ENCODE measurements around the gene TARBP2. TPM values are rescaled to one million over a fixed set of nuclear protein-coding genes. Genes with fewer than 3 reads are reported as not detected.

Gene TARBP2
- total RNA-seq, 1 experiment from 2014 or later, result 82.0 TPM

GRCh38 chr12:53552361-53553327, 51.6 kb downstream of the TARBP2 start:
- Histone ChIP-seq H3K9me2 (replicated peaks; ENCODE audit: low read length) (no peaks in the 10 kb centered on the region), H2AFZ (ENCODE audit: low read length) (no peak overlapping the region), H3K27ac (ENCODE audit: low read length) (no peak overlapping the region), H4K20me1 (ENCODE audit: low read length) (no peaks in the 10 kb centered on the region), H3K79me2 (ENCODE audit: low read length) (no peaks in the 10 kb centered on the region), H3K4me2 (ENCODE audit: low read length) (no peak overlapping the region), H3K4me3 (ENCODE audit: low read length) (no peak overlapping the region), H3K27me3 (ENCODE audit: low read length) (no peaks in the 10 kb centered on the region), H3K4me1 (ENCODE audit: insufficient read depth, low read length) (peaks cover 16% of the 10 kb centered on the region), H3F3A (ENCODE audit: low read length, unreplicated experiment) (no peaks in the 10 kb centered on the region), H3K36me3 (ENCODE audit: low read depth, low read length) (no peaks in the 10 kb centered on the region; the same call in 1 of the 2 replicates), H3K9ac (ENCODE audit: low read length) (no peak overlapping the region), H3K9me3 (ENCODE audit: low read length) (no peaks in the 10 kb centered on the region)
- BruUV-seq (replicated peaks), result no TSS peak
- DNase-seq (no peak), ATAC-seq (no peak)
- ChIA-PET CTCF (interaction anchor here (0.6 kb wide), 2 partner anchors 14 to 75 kb away, joined by 3 read pairs; no protein-coding TSS in a partner anchor), POLR2A (ENCODE audit: unreplicated experiment) (no interaction called here)
- intact Hi-C loops (cut with micrococcal nuclease), result no loop called here
- TF ChIP-seq EZH2 (IDR thresholded peaks at IDR 0.05; ENCODE audit: low read length, unreplicated experiment), result no peak
- no peak for TF ChIP-seq EZH2phosphoT487 (IDR thresholded peaks at IDR 0.05; ENCODE audit: borderline replicate concordance, low read length)
- TF ChIP-seq CTCF (conservative IDR thresholded peaks at IDR 0.05; ENCODE audit: low read depth, low read length), result no peak

Other genes with a start within 250 kb of the TARBP2 start
- 31.6 and 37.3 TPM in 2 replicates for gene ESPL1, start 233.0 kb upstream of the TARBP2 start, total RNA-seq (2014; rRNA removed)
- 476 and 519 TPM in 2 replicates for gene PFDN5, start 205.7 kb upstream of the TARBP2 start, total RNA-seq (2014; rRNA removed)
- 81.0 and 89.9 TPM in 2 replicates for gene MYG1, start 201.6 kb upstream of the TARBP2 start, total RNA-seq (2014; rRNA removed)
- 53.5 and 55.8 TPM in 2 replicates for gene AAAS, start 179.7 kb upstream of the TARBP2 start, total RNA-seq (2014; rRNA removed)
- gene SP7, start 164.9 kb upstream of the TARBP2 start, total RNA-seq (2014; rRNA removed), result not detected in 2 replicates
- 49.7 and 57.6 TPM in 2 replicates for gene SP1, start 121.1 kb upstream of the TARBP2 start, total RNA-seq (2014; rRNA removed)
- gene AMHR2, start 77.4 kb upstream of the TARBP2 start, total RNA-seq (2014; rRNA removed), result 0.29 TPM in 1 of 2 replicates, not detected in the other
- 54.2 and 60.9 TPM in 2 replicates for gene PRR13, start 59.5 kb upstream of the TARBP2 start, total RNA-seq (2014; rRNA removed)
- gene PCBP2, start 49.2 kb upstream of the TARBP2 start, total RNA-seq (2014; rRNA removed), result 204 and 306 TPM in 2 replicates
- gene MAP3K12, start 1.8 kb upstream of the TARBP2 start, total RNA-seq (2014; rRNA removed), result 8.5 and 9.6 TPM in 2 replicates
- gene NPFF, start 6.2 kb downstream of the TARBP2 start, total RNA-seq (2014; rRNA removed), result not detected in 2 replicates
- 7.9 and 14.2 TPM in 2 replicates for gene ATF7, start 125.1 kb downstream of the TARBP2 start, total RNA-seq (2014; rRNA removed)
- 244 and 322 TPM in 2 replicates for gene ATP5MC2, start 174.8 kb downstream of the TARBP2 start, total RNA-seq (2014; rRNA removed)
- gene CALCOCO1, start 226.2 kb downstream of the TARBP2 start, total RNA-seq (2014; rRNA removed), result 20.4 and 30.6 TPM in 2 replicates

Data from PC-3 (cell line).